GM06990 (cell line): ENCODE measurements around the gene MOCS1.

Source experiments
- DNase-seq: peaks from one replicate; pipeline ENCODE4 v3.0.0-alpha.2; 2011; ENCODE audit not compliant: insufficient read length; ENCODE audit errors: extremely low read depth
- H3K27me3 ChIP-seq: replicated peaks from 2 replicates; pipeline ENCODE4 v1.6.0; 2011; ENCODE audit warnings: low read length; ENCODE audit not compliant: control insufficient read depth, insufficient read depth
- H3K36me3 ChIP-seq: 2 replicates; pipeline ENCODE4 v1.5.1; 2011; ENCODE audit warnings: low read length; ENCODE audit not compliant: control insufficient read depth, insufficient read depth
- H3K4me3 ChIP-seq: replicated peaks from 2 replicates; pipeline ENCODE4 v1.5.1; 2011; ENCODE audit warnings: low read depth, mild to moderate bottlenecking, control low read depth, low read length
- CTCF ChIP-seq: IDR thresholded peaks from 2 replicates; pipeline ENCODE4 v1.5.1; 2011; ENCODE audit warnings: low read length, control low read depth, mild to moderate bottlenecking, inconsistent platforms; ENCODE audit not compliant: insufficient read depth, poor library complexity, severe bottlenecking

Gene MOCS1

GRCh38 chr6:39891353-39891752, 42.9 kb downstream of the MOCS1 start:
- DNase-seq = no peak
- TF ChIP-seq CTCF = no peak
- Histone ChIP-seq H3K27me3 (no peaks in the 10 kb centered on the region; the same call in 1 of the 2 replicates), H3K4me3 (no peak overlapping the region), H3K36me3 (no peaks in the 10 kb centered on the region)

GRCh38 chr6:39889229-39889628, 45.0 kb downstream of the MOCS1 start:
- Histone ChIP-seq H3K36me3 (no peaks in the 10 kb centered on the region), H3K27me3 (no peaks in the 10 kb centered on the region; the same call in 1 of the 2 replicates), H3K4me3 (no peak overlapping the region)
- DNase-seq = no peak
- no peak for TF ChIP-seq CTCF

- Histone ChIP-seq H3K4me3 (no peak overlapping the region), H3K27me3 (no peaks in the 10 kb centered on the region; the same call in 1 of the 2 replicates), H3K36me3 (no peaks in the 10 kb centered on the region)
- TF ChIP-seq CTCF = no peak
- DNase-seq = no peak
Measured at GRCh38 chr6:39887692-39888450, 46.4 kb downstream of the MOCS1 start.

- Histone ChIP-seq H3K36me3 (no peaks in the 10 kb centered on the region), H3K27me3 (no peaks in the 10 kb centered on the region; the same call in 1 of the 2 replicates), H3K4me3 (no peak overlapping the region)
- DNase-seq = no peak
- TF ChIP-seq CTCF = no peak
Measured at GRCh38 chr6:39886871-39887270, 47.4 kb downstream of the MOCS1 start.

GRCh38 chr6:39885691-39886090, 48.6 kb downstream of the MOCS1 start:
- no peak for DNase-seq
- no peaks in the 10 kb centered on the region for H3K36me3 ChIP-seq

More at GRCh38 chr6:39885691-39886090, 48.6 kb downstream of the MOCS1 start:
- no peaks in the 10 kb centered on the region; the same call in 1 of the 2 replicates for H3K27me3 ChIP-seq
- no peak overlapping the region for H3K4me3 ChIP-seq
- TF ChIP-seq CTCF = no peak
